ENCODE data around the gene ENG. TPM values are rescaled to one million over a fixed set of nuclear protein-coding genes. Genes with fewer than 3 reads are reported as not detected.

The ENG gene
- polyA plus RNA-seq, 3 donors: 15.7 to 26.0 (median 17.9) TPM

- Mint-ChIP-seq H3K9me3 (no peaks in the 10 kb centered on the region), H3K27ac (peak overlapping the region; percentile 86 to 94 (median 89)), H3K27me3 (ENCODE audit: low read depth in 3 of 3) (peaks cover 0 to 3% (median 0%) of the 10 kb centered on the region in 3 donors), H3K4me3 (peak overlapping the region; percentile 88 to 91), H3K36me3 (peaks cover 63 to 86% of the 10 kb centered on the region in 2 donors), H3K4me1 (peaks cover 85% of the 10 kb centered on the region)
- Histone ChIP-seq H3K9me3 (replicated peaks in 1 of 2; ENCODE audit: control insufficient read depth in 1 of 2, insufficient read depth in 1 of 2, low read length in 2 of 2) (no peaks in the 10 kb centered on the region), H3K27me3 (ENCODE audit: control insufficient read depth in 2 of 2, insufficient read depth in 2 of 2, low read length in 2 of 2) (no peaks in the 10 kb centered on the region), H2AFZ (ENCODE audit: insufficient read depth, low read depth, low read length, poor library complexity, severe bottlenecking) (no peak overlapping the region), H4K20me1 (ENCODE audit: insufficient read depth, low read length) (peaks cover 99% of the 10 kb centered on the region), H3K79me2 (ENCODE audit: insufficient read depth, low read length) (peaks cover 98% of the 10 kb centered on the region), H3K4me1 (ENCODE audit: control insufficient read depth in 1 of 2, insufficient read depth in 2 of 2, low read length in 2 of 2) (peaks cover 58 to 82% of the 10 kb centered on the region in 2 donors), H3K9ac (ENCODE audit: insufficient read depth, low read length, poor library complexity, severe bottlenecking) (peak overlapping the region; percentile 32), H3K4me3 (replicated peaks in 1 of 3; ENCODE audit: low read depth in 2 of 3, low read length in 3 of 3) (peak overlapping the region in 1 of 3 experiments; percentile 80), H3K27ac (ENCODE audit: low read depth in 1 of 2, low read length in 2 of 2) (peak overlapping the region; percentile 51 to 80), H3K36me3 (replicated peaks in 1 of 2; ENCODE audit: control insufficient read depth in 1 of 2, insufficient read depth in 2 of 2, low read length in 2 of 2) (peaks cover 68 to 92% of the 10 kb centered on the region in 2 donors), H3K4me2 (replicated peaks; ENCODE audit: extremely low read depth, low read length, poor library complexity, severe bottlenecking) (peak overlapping the region; percentile 86)
- TF ChIP-seq CTCF (IDR thresholded peaks at IDR 0.05): no peak
- intact Hi-C loops (cut with micrococcal nuclease): loop anchor here (2.0 to 5.0 kb wide), 3 partner anchors 15 to 203 kb away; partner anchors contain the start of gene TOR2A (in 1 of the 2)
- peak in 1 of 3 donors; percentile 28 for DNase-seq
- 12% methylated on average over 4 of the region's 4 CpGs for WGBS (ENCODE audit: insufficient coverage)
These were observed 84.4 kb downstream of the ENG start for GRCh38 chr9:127769929-127770582.

- H3K27ac Mint-ChIP-seq: peak overlapping the region in 5 of 7 donors; percentile 31 to 88 (median 67)
- H3K9me3 Mint-ChIP-seq: no peaks in the 10 kb centered on the region
- H3K36me3 Mint-ChIP-seq: peaks cover 65 to 86% of the 10 kb centered on the region in 2 donors
- intact Hi-C loops (cut with micrococcal nuclease): no loop called here
- H3K27me3 ChIP-seq (ENCODE audit: control insufficient read depth in 2 of 2, insufficient read depth in 2 of 2, low read length in 2 of 2): no peaks in the 10 kb centered on the region
- TF ChIP-seq CTCF (IDR thresholded peaks at IDR 0.05): no peak
- H3K9ac ChIP-seq (ENCODE audit: insufficient read depth, low read length, poor library complexity, severe bottlenecking): no peak overlapping the region
- WGBS (ENCODE audit: insufficient coverage): 100% methylated on average over 4 of the region's 5 CpGs
- no peak overlapping the region for H3K4me2 ChIP-seq (replicated peaks; ENCODE audit: extremely low read depth, low read length, poor library complexity, severe bottlenecking)
- no peak for DNase-seq
- H4K20me1 ChIP-seq (ENCODE audit: insufficient read depth, low read length): peaks cover 99% of the 10 kb centered on the region
- H3K4me1 Mint-ChIP-seq: peaks cover 88% of the 10 kb centered on the region
- peaks cover 0 to 3% (median 0%) of the 10 kb centered on the region in 3 donors for H3K27me3 Mint-ChIP-seq (ENCODE audit: low read depth in 3 of 3)
- H3K4me3 ChIP-seq (replicated peaks in 1 of 3; ENCODE audit: low read depth in 2 of 3, low read length in 3 of 3): no peak overlapping the region
- peak overlapping the region in 1 of 2 donors; percentile 61 for H3K27ac ChIP-seq (ENCODE audit: low read depth in 1 of 2, low read length in 2 of 2)
- H3K9me3 ChIP-seq (replicated peaks in 1 of 2; ENCODE audit: control insufficient read depth in 1 of 2, insufficient read depth in 1 of 2, low read length in 2 of 2): no peaks in the 10 kb centered on the region
- H3K36me3 ChIP-seq (replicated peaks in 1 of 2; ENCODE audit: control insufficient read depth in 1 of 2, insufficient read depth in 2 of 2, low read length in 2 of 2): peaks cover 65 to 92% of the 10 kb centered on the region in 2 donors
- peaks cover 54 to 78% of the 10 kb centered on the region in 2 donors for H3K4me1 ChIP-seq (ENCODE audit: control insufficient read depth in 1 of 2, insufficient read depth in 2 of 2, low read length in 2 of 2)
- H2AFZ ChIP-seq (ENCODE audit: insufficient read depth, low read depth, low read length, poor library complexity, severe bottlenecking): no peak overlapping the region
- H3K79me2 ChIP-seq (ENCODE audit: insufficient read depth, low read length): peaks cover 98% of the 10 kb centered on the region
- H3K4me3 Mint-ChIP-seq: no peak overlapping the region
These were observed 85.4 kb downstream of the ENG start for GRCh38 chr9:127769101-127769500.

Measured in CD14-positive monocyte (primary cell).